ENCODE data around the gene DHRS13. TPM values are rescaled to one million over a fixed set of nuclear protein-coding genes. Genes with fewer than 3 reads are reported as not detected.
A peak's percentile ranks its signal among the peaks of the same experiment; 100 is the strongest.

The DHRS13 gene
- 10 to 100 TPM; 21.3 to 25.3 TPM for total RNA-seq

GRCh38 chr17:28902819-28903545, at the start of gene DHRS13:
TSS of gene DHRS13 (minus strand) at chr17:28903079. CDS start at chr17:28902944, 135 bp downstream.
- DNase-seq, result peak; percentile 96 to 99
- H3K4me1 Mint-ChIP-seq (ENCODE audit: low read depth), result peaks cover 64% of the 10 kb centered on the region
- H3K27me3 Mint-ChIP-seq (ENCODE audit: low read depth), result no peaks in the 10 kb centered on the region
- H3K9me3 Mint-ChIP-seq, result peaks cover 0 to 2% of the 10 kb centered on the region in 2 donors
- peak within 1 kb of the TSS; percentile 94 to 95 for H3K4me3 Mint-ChIP-seq
- H3K27ac Mint-ChIP-seq, result peak within 1 kb of the TSS; percentile 92
- peaks cover 7 to 16% of the 10 kb centered on the region in 2 donors for H3K36me3 Mint-ChIP-seq (ENCODE audit: insufficient read depth in 2 of 2)
- ATAC-seq (replicated peaks in 1 of 2), result peak; percentile 89

- ATAC-seq (replicated peaks in 1 of 2), result peak; percentile 77 to 79
- Mint-ChIP-seq H3K36me3 (ENCODE audit: insufficient read depth in 2 of 2) (peaks cover 4 to 18% of the 10 kb centered on the region in 2 donors), H3K4me1 (ENCODE audit: low read depth) (peaks cover 15% of the 10 kb centered on the region), H3K27me3 (ENCODE audit: low read depth) (no peaks in the 10 kb centered on the region), H3K9me3 (no peaks in the 10 kb centered on the region), H3K27ac (no peak overlapping the region), H3K4me3 (no peak overlapping the region)
- peak; percentile 93 to 96 for DNase-seq
These were observed 49.4 kb upstream of the DHRS13 start for GRCh38 chr17:28951991-28952975.

GRCh38 chr17:28951428-28951990, 48.6 kb upstream of the DHRS13 start, which contains the start of gene PHF12:
TSS of gene PHF12 (minus strand) at chr17:28951518. CDS start at chr17:28950960, 558 bp downstream.
- Mint-ChIP-seq H3K36me3 (ENCODE audit: insufficient read depth in 2 of 2) (peaks cover 4 to 18% of the 10 kb centered on the region in 2 donors), H3K4me3 (peak within 1 kb of the TSS; percentile 96)
- peak; percentile 72 to 73 for ATAC-seq (replicated peaks in 1 of 2)

GRCh38 chr17:28950752-28951427, 48.0 kb upstream of the DHRS13 start:
- H3K36me3 Mint-ChIP-seq (ENCODE audit: insufficient read depth in 2 of 2), result peaks cover 7 to 24% of the 10 kb centered on the region in 2 donors
- peaks cover 29% of the 10 kb centered on the region for H3K4me1 Mint-ChIP-seq (ENCODE audit: low read depth)
- peak overlapping the region; percentile 95 for H3K27ac Mint-ChIP-seq
- no peaks in the 10 kb centered on the region for H3K27me3 Mint-ChIP-seq (ENCODE audit: low read depth)
- DNase-seq (no peak), ATAC-seq (replicated peaks in 1 of 2) (no peak)
- H3K4me3 Mint-ChIP-seq, result peak overlapping the region; percentile 96
- no peaks in the 10 kb centered on the region for H3K9me3 Mint-ChIP-seq

More at GRCh38 chr17:28951428-28951990, 48.6 kb upstream of the DHRS13 start, which contains the start of gene PHF12:
- Mint-ChIP-seq H3K27me3 (ENCODE audit: low read depth) (no peaks in the 10 kb centered on the region), H3K9me3 (no peaks in the 10 kb centered on the region), H3K4me1 (ENCODE audit: low read depth) (peaks cover 23% of the 10 kb centered on the region), H3K27ac (peak within 1 kb of the TSS; percentile 95)
- peak; percentile 99 to 100 for DNase-seq

GRCh38 chr17:28950017-28950751, 47.3 kb upstream of the DHRS13 start:
- peaks cover 36% of the 10 kb centered on the region for H3K4me1 Mint-ChIP-seq (ENCODE audit: low read depth)
- DNase-seq (peak; percentile 58 to 75), ATAC-seq (replicated peaks in 1 of 2) (no peak)
- no peaks in the 10 kb centered on the region for H3K9me3 Mint-ChIP-seq
- H3K4me3 Mint-ChIP-seq, result peak overlapping the region; percentile 96
- peak overlapping the region; percentile 95 for H3K27ac Mint-ChIP-seq
- H3K36me3 Mint-ChIP-seq (ENCODE audit: insufficient read depth in 2 of 2), result peaks cover 8 to 28% of the 10 kb centered on the region in 2 donors
- H3K27me3 Mint-ChIP-seq (ENCODE audit: low read depth), result no peaks in the 10 kb centered on the region

GRCh38 chr17:28949185-28950016, 46.5 kb upstream of the DHRS13 start:
- peak overlapping the region; percentile 93 for H3K27ac Mint-ChIP-seq
- no peaks in the 10 kb centered on the region for H3K9me3 Mint-ChIP-seq
- DNase-seq (peak; percentile 64 to 69), ATAC-seq (replicated peaks in 1 of 2) (no peak)
- peak overlapping the region; percentile 96 for H3K4me3 Mint-ChIP-seq
- H3K36me3 Mint-ChIP-seq (ENCODE audit: insufficient read depth in 2 of 2), result peaks cover 9 to 30% of the 10 kb centered on the region in 2 donors
- H3K27me3 Mint-ChIP-seq (ENCODE audit: low read depth), result no peaks in the 10 kb centered on the region
- peaks cover 44% of the 10 kb centered on the region for H3K4me1 Mint-ChIP-seq (ENCODE audit: low read depth)

GRCh38 chr17:28948873-28949184, 46.0 kb upstream of the DHRS13 start:
- Mint-ChIP-seq H3K4me3 (peak overlapping the region; percentile 96), H3K4me1 (ENCODE audit: low read depth) (peaks cover 50% of the 10 kb centered on the region), H3K27me3 (ENCODE audit: low read depth) (no peaks in the 10 kb centered on the region), H3K36me3 (ENCODE audit: insufficient read depth in 2 of 2) (peaks cover 11 to 35% of the 10 kb centered on the region in 2 donors), H3K27ac (peak overlapping the region; percentile 93), H3K9me3 (no peaks in the 10 kb centered on the region)
- no peak for ATAC-seq (replicated peaks in 1 of 2)
- no peak for DNase-seq

- H3K9me3 Mint-ChIP-seq, result no peaks in the 10 kb centered on the region
- peak overlapping the region; percentile 96 for H3K4me3 Mint-ChIP-seq
- peaks cover 11 to 39% of the 10 kb centered on the region in 2 donors for H3K36me3 Mint-ChIP-seq (ENCODE audit: insufficient read depth in 2 of 2)
- H3K4me1 Mint-ChIP-seq (ENCODE audit: low read depth), result peaks cover 55% of the 10 kb centered on the region
- ATAC-seq (replicated peaks in 1 of 2) (no peak), DNase-seq (no peak)
- H3K27ac Mint-ChIP-seq, result peak overlapping the region; percentile 88
- H3K27me3 Mint-ChIP-seq (ENCODE audit: low read depth), result no peaks in the 10 kb centered on the region
These were observed 45.5 kb upstream of the DHRS13 start for GRCh38 chr17:28948342-28948741.

GRCh38 chr17:28947639-28948038, 44.8 kb upstream of the DHRS13 start:
- no peak for DNase-seq
- no peaks in the 10 kb centered on the region for H3K9me3 Mint-ChIP-seq
- H3K4me1 Mint-ChIP-seq (ENCODE audit: low read depth), result peaks cover 61% of the 10 kb centered on the region
- H3K27me3 Mint-ChIP-seq (ENCODE audit: low read depth), result no peaks in the 10 kb centered on the region
- ATAC-seq (replicated peaks in 1 of 2), result no peak
- peak overlapping the region; percentile 96 for H3K4me3 Mint-ChIP-seq
- H3K27ac Mint-ChIP-seq, result peak overlapping the region; percentile 88
- H3K36me3 Mint-ChIP-seq (ENCODE audit: insufficient read depth in 2 of 2), result peaks cover 13 to 44% of the 10 kb centered on the region in 2 donors

- peak; percentile 4 to 34 for ATAC-seq (replicated peaks in 1 of 2)
- no peaks in the 10 kb centered on the region for H3K27me3 Mint-ChIP-seq (ENCODE audit: low read depth)
- H3K27ac Mint-ChIP-seq, result peak overlapping the region; percentile 92
- no peak for DNase-seq
- H3K36me3 Mint-ChIP-seq (ENCODE audit: insufficient read depth in 2 of 2), result peaks cover 13 to 51% of the 10 kb centered on the region in 2 donors
- H3K4me3 Mint-ChIP-seq, result peak overlapping the region; percentile 91 to 96
- no peaks in the 10 kb centered on the region for H3K9me3 Mint-ChIP-seq
- H3K4me1 Mint-ChIP-seq (ENCODE audit: low read depth), result peaks cover 71% of the 10 kb centered on the region
These were observed 43.4 kb upstream of the DHRS13 start for GRCh38 chr17:28946239-28946638.
